Measurements from ENCODE around the gene UBE2S. TPM values are rescaled to one million over a fixed set of nuclear protein-coding genes. Genes with fewer than 3 reads are reported as not detected.
A peak's percentile ranks its signal among the peaks of the same experiment; 100 is the strongest.
"Not testable (repeated sequence)": the region's sequence is repeated elsewhere in the genome, so short reads cannot be mapped to it uniquely, and the experiment has no call there.

UBE2S gene
- total RNA-seq, 1 experiment from 2014 or later, result 393 TPM

- no peak overlapping the region for H4K91ac ChIP-seq (ENCODE audit: insufficient read length, low read depth, low read length)
- H3K23me2 ChIP-seq (ENCODE audit: insufficient read length, low read depth, low read length, poor library complexity, severe bottlenecking), result peaks cover 6% of the 10 kb centered on the region
- peaks cover 14% of the 10 kb centered on the region; the same call in 1 of the 2 replicates for H3K79me2 ChIP-seq (ENCODE audit: insufficient read depth, low read length)
- no peak overlapping the region for H3K27ac ChIP-seq (ENCODE audit: insufficient read length, low read depth, low read length)
- H4K20me1 ChIP-seq (ENCODE audit: control insufficient read depth, insufficient read depth, insufficient read length), result no peaks in the 10 kb centered on the region
- Mint-ChIP-seq H3K4me3 (no peak overlapping the region), H3K4me1 (peaks cover 18 to 23% of the 10 kb centered on the region in 2 experiments), H3K36me3 (ENCODE audit: insufficient read depth in 1 of 3, low read depth in 3 of 3) (peaks cover 25 to 26% (median 26%) of the 10 kb centered on the region in 3 experiments), H3K27ac (no peak overlapping the region), H3K9me3 (peaks cover 20 to 21% of the 10 kb centered on the region in 2 experiments), H3K27me3 (ENCODE audit: low read depth) (peaks cover 34% of the 10 kb centered on the region)
- no peaks in the 10 kb centered on the region; the same call in 1 of the 2 replicates for H3K4me1 ChIP-seq (ENCODE audit: insufficient read depth, low read length)
- no peak overlapping the region for H2BK15ac ChIP-seq (ENCODE audit: low read depth, low read length)
- no peak overlapping the region for H3K9ac ChIP-seq (ENCODE audit: extremely low read depth, insufficient read length, low read length)
- H4K5ac ChIP-seq (ENCODE audit: insufficient read length, low read depth, low read length), result no peak overlapping the region
- H3K27me3 ChIP-seq (ENCODE audit: insufficient read depth, low read length), result no peaks in the 10 kb centered on the region
- H3K14ac ChIP-seq (ENCODE audit: insufficient read depth, low read length), result no peak overlapping the region
- WGBS (ENCODE audit: extremely low coverage, insufficient read length, low lambda C conversion rate), result no CpG with 5 or more reads among the region's 2 CpGs
- no peak overlapping the region for H4K8ac ChIP-seq (replicated peaks; ENCODE audit: insufficient read length, low read depth, low read length)
- H2BK120ac ChIP-seq (ENCODE audit: low read depth, low read length, poor library complexity, severe bottlenecking), result no peak overlapping the region
- no peak overlapping the region for H3K18ac ChIP-seq (ENCODE audit: insufficient read length, low read depth, low read length)
- no peak for DNase-seq
- H3K79me1 ChIP-seq (ENCODE audit: insufficient read depth, low read depth, low read length, poor library complexity, severe bottlenecking), result peaks cover 7% of the 10 kb centered on the region
- no peak overlapping the region for H3T11ph ChIP-seq (ENCODE audit: low read length)
- H3K23ac ChIP-seq (ENCODE audit: insufficient read length, low read depth, low read length), result no peak overlapping the region
- no peak overlapping the region for H2BK12ac ChIP-seq (ENCODE audit: insufficient read length, low read depth, low read length)
- H2AFZ ChIP-seq (ENCODE audit: low read length), result no peak overlapping the region
- no peak overlapping the region for H2BK20ac ChIP-seq (ENCODE audit: low read depth, low read length, poor library complexity, severe bottlenecking)
- no peak overlapping the region for H3K4me2 ChIP-seq (ENCODE audit: insufficient read depth, insufficient read length, low read length)
- no peak overlapping the region for H3K56ac ChIP-seq (ENCODE audit: insufficient read length, low read depth, low read length)
- TF ChIP-seq CTCF (conservative IDR thresholded peaks at IDR 0.05), result no peak
- no peak overlapping the region for H2AK5ac ChIP-seq (ENCODE audit: insufficient read length, low read length)
- no peaks in the 10 kb centered on the region for H3K9me3 ChIP-seq (ENCODE audit: control insufficient read depth, low read depth, low read length)
- H2BK5ac ChIP-seq (ENCODE audit: insufficient read length, low read length), result no peak overlapping the region
- H3K4ac ChIP-seq (ENCODE audit: low read depth, low read length), result no peak overlapping the region
These were observed 2.6 kb upstream of the UBE2S start for GRCh38 chr19:55410168-55410567.

- not testable (repeated sequence) for H2BK20ac ChIP-seq (ENCODE audit: low read depth, low read length, poor library complexity, severe bottlenecking); H2BK12ac ChIP-seq (ENCODE audit: insufficient read length, low read depth, low read length); H3K27me3 ChIP-seq (ENCODE audit: insufficient read depth, low read length); H3K9me3 ChIP-seq (ENCODE audit: control insufficient read depth, low read depth, low read length); H3K79me1 ChIP-seq (ENCODE audit: insufficient read depth, low read depth, low read length, poor library complexity, severe bottlenecking); H3K14ac ChIP-seq (ENCODE audit: insufficient read depth, low read length); H3K18ac ChIP-seq (ENCODE audit: insufficient read length, low read depth, low read length); H4K20me1 ChIP-seq (ENCODE audit: control insufficient read depth, insufficient read depth, insufficient read length); H3T11ph ChIP-seq (ENCODE audit: low read length); H2BK15ac ChIP-seq (ENCODE audit: low read depth, low read length); H3K4me1 ChIP-seq (ENCODE audit: insufficient read depth, low read length); H3K9ac ChIP-seq (ENCODE audit: extremely low read depth, insufficient read length, low read length); H4K8ac ChIP-seq (replicated peaks; ENCODE audit: insufficient read length, low read depth, low read length); H2BK5ac ChIP-seq (ENCODE audit: insufficient read length, low read length); H3K4ac ChIP-seq (ENCODE audit: low read depth, low read length); H2AK5ac ChIP-seq (ENCODE audit: insufficient read length, low read length); H2BK120ac ChIP-seq (ENCODE audit: low read depth, low read length, poor library complexity, severe bottlenecking); H4K5ac ChIP-seq (ENCODE audit: insufficient read length, low read depth, low read length); H2AFZ ChIP-seq (ENCODE audit: low read length); H3K23ac ChIP-seq (ENCODE audit: insufficient read length, low read depth, low read length); H3K27ac Mint-ChIP-seq; H3K4me2 ChIP-seq (ENCODE audit: insufficient read depth, insufficient read length, low read length); DNase-seq; H3K23me2 ChIP-seq (ENCODE audit: insufficient read length, low read depth, low read length, poor library complexity, severe bottlenecking); H3K56ac ChIP-seq (ENCODE audit: insufficient read length, low read depth, low read length); H3K27ac ChIP-seq (ENCODE audit: insufficient read length, low read depth, low read length)
- H3K79me2 ChIP-seq (ENCODE audit: insufficient read depth, low read length), result peaks cover 14% of the 10 kb centered on the region; the same call in 1 of the 2 replicates
- Mint-ChIP-seq H3K4me3 (peak overlapping the region in 1 of 2 experiments; percentile 50; a peak in 2 of 5 replicates), H3K9me3 (peaks cover 20 to 21% of the 10 kb centered on the region in 2 experiments), H3K4me1 (peaks cover 18 to 23% of the 10 kb centered on the region in 2 experiments), H3K36me3 (ENCODE audit: insufficient read depth in 1 of 3, low read depth in 3 of 3) (peaks cover 28 to 33% (median 31%) of the 10 kb centered on the region in 3 experiments), H3K27me3 (ENCODE audit: low read depth) (peaks cover 29% of the 10 kb centered on the region)
- H4K91ac ChIP-seq (ENCODE audit: insufficient read length, low read depth, low read length), result peak overlapping the region; percentile 87
- no CpG with 5 or more reads among the region's 8 CpGs for WGBS (ENCODE audit: extremely low coverage, insufficient read length, low lambda C conversion rate)
These were observed 1.6 kb upstream of the UBE2S start for GRCh38 chr19:55409179-55409578.
